Hepatocyte (in vitro differentiated cells): ENCODE measurements around the gene KIF11. TPM values are rescaled to one million over a fixed set of nuclear protein-coding genes. Genes with fewer than 3 reads are reported as not detected.

Experiments used
- DNase-seq: peaks from one replicate; pipeline ENCODE4 v3.0.0-alpha.2; 2016; ENCODE audit warnings: low spot score
- H2AFZ ChIP-seq: fragments of 200-600 bp; sonication (generic); 2 replicates; pipeline ENCODE4 v1.6.0; 2016; ENCODE audit warnings: antibody characterized with exemption, mild to moderate bottlenecking
- H3K27ac ChIP-seq: fragments of 200-600 bp; sonication (generic); 2 replicates; pipeline ENCODE4 v1.5.1; 2016; ENCODE audit warnings: mild to moderate bottlenecking
- H3K27me3 ChIP-seq: fragments of 200-600 bp; sonication (generic); 2 replicates; pipeline ENCODE4 v1.6.1; 2016
- H3K36me3 ChIP-seq: fragments of 200-600 bp; sonication (generic); replicated peaks from 2 replicates; pipeline ENCODE4 v1.5.1; 2016; ENCODE audit warnings: low read depth; ENCODE audit not compliant: insufficient read depth
- H3K4me1 ChIP-seq: fragments of 200-600 bp; sonication (generic); 2 replicates; pipeline ENCODE4 v1.5.1; 2016; ENCODE audit warnings: mild to moderate bottlenecking, moderate library complexity; ENCODE audit not compliant: insufficient read depth
- H3K4me2 ChIP-seq: fragments of 200-600 bp; sonication (generic); 2 replicates; pipeline ENCODE4 v1.6.0; 2016
- H3K4me3 ChIP-seq: fragments of 200-600 bp; sonication (generic); 2 replicates; pipeline ENCODE4 v1.5.1; 2016; ENCODE audit warnings: mild to moderate bottlenecking
- H3K79me2 ChIP-seq: fragments of 200-600 bp; sonication (generic); 2 replicates; pipeline ENCODE4 v1.6.0; 2017; ENCODE audit warnings: mild to moderate bottlenecking
- H3K9me2 ChIP-seq: fragments of 200-600 bp; sonication (generic); replicated peaks from 2 replicates; pipeline ENCODE4 v1.6.0; 2017; ENCODE audit warnings: mild to moderate bottlenecking; ENCODE audit not compliant: insufficient read depth
- H3K9me3 ChIP-seq: fragments of 200-600 bp; sonication (generic); 2 replicates; pipeline ENCODE4 v1.5.1; 2016; ENCODE audit warnings: low read depth, mild to moderate bottlenecking
- H4K20me1 ChIP-seq: fragments of 200-600 bp; sonication (generic); 2 replicates; pipeline ENCODE4 v1.6.0; 2016; ENCODE audit warnings: mild to moderate bottlenecking; ENCODE audit not compliant: insufficient read depth, poor library complexity, severe bottlenecking
- CTCF ChIP-seq: fragments of 200-600 bp; sonication (generic); IDR thresholded peaks from 2 replicates; pipeline ENCODE4 v1.5.1; 2016; ENCODE audit warnings: antibody characterized with exemption, mild to moderate bottlenecking; ENCODE audit not compliant: poor library complexity
- EZH2 ChIP-seq: fragments of 200-600 bp; sonication (generic); IDR thresholded peaks from 2 replicates; pipeline ENCODE4 v1.6.1; 2016; ENCODE audit warnings: antibody characterized with exemption, mild to moderate bottlenecking, borderline replicate concordance
- EZH2phosphoT487 ChIP-seq: fragments of 200-600 bp; sonication (generic); IDR thresholded peaks from one replicate; pipeline ENCODE4 v1.6.1; 2018; ENCODE audit warnings: antibody characterized with exemption, mild to moderate bottlenecking, low read depth, moderate library complexity; ENCODE audit not compliant: unreplicated experiment, severe bottlenecking
- WGBS: methylation state at CpG from one replicate; pipeline ENCODE4 v1.1.6; 2016; ENCODE audit warnings: low lambda C conversion rate; ENCODE audit errors: missing lambda C conversion rate; 5-methylcytosine and 5-hydroxymethylcytosine counted together
- polyA plus RNA-seq: library from polyadenylated mRNA; unstranded; fragments of >200 nt; fragmentation: Nextera tagmentation; extraction: Ambion mirVana; gene quantifications from 2 replicates; pipeline ENCODE4 v1.2.1, GENCODE V29; 2016
- total RNA-seq: library from RNA; depleted of rRNA; stranded (reverse); fragments of >200 nt; gene quantifications from 2 replicates; pipeline ENCODE4 v1.2.3, GENCODE V29; 2014

The KIF11 gene
- total RNA-seq (7.9 and 9.2 TPM in 2 replicates), polyA plus RNA-seq (3.2 and 5.1 TPM in 2 replicates)

- no peak for TF ChIP-seq CTCF
- no peak for TF ChIP-seq EZH2
- 1% methylated on average over 51 of the region's 61 CpGs for WGBS
- Histone ChIP-seq H3K27ac (peak within 1 kb of the TSS; percentile 97), H4K20me1 (no peaks in the 10 kb centered on the region), H2AFZ (peak within 1 kb of the TSS; percentile 74), H3K79me2 (peaks cover 43% of the 10 kb centered on the region), H3K9me3 (no peaks in the 10 kb centered on the region), H3K4me1 (peaks cover 4% of the 10 kb centered on the region), H3K36me3 (no peaks in the 10 kb centered on the region), H3K4me3 (peak within 1 kb of the TSS; percentile 38), H3K4me2 (peak within 1 kb of the TSS; percentile 79), H3K27me3 (no peaks in the 10 kb centered on the region), H3K9me2 (no peaks in the 10 kb centered on the region)
- DNase-seq: peak; percentile 98
Measured at GRCh38 chr10:92592761-92593618, at the start of gene KIF11. Gene KIF11, plus strand, starts transcription at chr10:92593130. Its CDS starts 246 bp downstream, at chr10:92593376.

- Histone ChIP-seq H3K9me2 (no peaks in the 10 kb centered on the region), H3K79me2 (peaks cover 55% of the 10 kb centered on the region), H3K27ac (no peak overlapping the region), H3K4me2 (no peak overlapping the region), H4K20me1 (peaks cover 3% of the 10 kb centered on the region), H2AFZ (no peak overlapping the region), H3K4me1 (no peaks in the 10 kb centered on the region), H3K27me3 (no peaks in the 10 kb centered on the region), H3K4me3 (no peak overlapping the region), H3K36me3 (no peaks in the 10 kb centered on the region), H3K9me3 (no peaks in the 10 kb centered on the region)
- no peak for DNase-seq
- WGBS: 77% methylated on average over 3 of the region's 3 CpGs
- TF ChIP-seq EZH2phosphoT487 (no peak), EZH2 (no peak), CTCF (no peak)
Measured at GRCh38 chr10:92544296-92544695, 48.6 kb upstream of the KIF11 start.

GRCh38 chr10:92545556-92545955 lies 47.4 kb upstream of the KIF11 start:
- Histone ChIP-seq H3K4me3 (no peak overlapping the region), H3K4me1 (no peaks in the 10 kb centered on the region), H2AFZ (no peak overlapping the region), H3K79me2 (peaks cover 64% of the 10 kb centered on the region), H3K4me2 (no peak overlapping the region), H3K36me3 (no peaks in the 10 kb centered on the region), H3K27ac (no peak overlapping the region), H3K27me3 (no peaks in the 10 kb centered on the region), H4K20me1 (peaks cover 3% of the 10 kb centered on the region), H3K9me2 (no peaks in the 10 kb centered on the region), H3K9me3 (no peaks in the 10 kb centered on the region)
- no peak for DNase-seq
- TF ChIP-seq EZH2: no peak
- TF ChIP-seq CTCF: no peak
- no peak for TF ChIP-seq EZH2phosphoT487
- 94% methylated on average over 1 of the region's 1 CpG for WGBS
